Choroid plexus epithelial cell (primary cell): ENCODE measurements around the gene UBE2E3.

ENCODE experiments used
- DNase-seq: peaks from one replicate; pipeline ENCODE4 v3.0.0-alpha.2; 2010; ENCODE audit warnings: low read depth
- H3K4me3 ChIP-seq: 2 replicates; pipeline ENCODE4 v1.5.1; 2011; ENCODE audit warnings: low read depth, mild to moderate bottlenecking, control low read depth, low read length, moderate library complexity
- CTCF ChIP-seq: conservative IDR thresholded peaks from 2 replicates; pipeline ENCODE4 v1.5.1; 2011; ENCODE audit warnings: low read depth, mild to moderate bottlenecking, control low read depth, inconsistent platforms, low read length, moderate library complexity

The UBE2E3 gene

GRCh38 chr2:180959787-180960186 is 20.6 kb upstream of the UBE2E3 start:
- DNase-seq, result no peak
- H3K4me3 ChIP-seq, result no peak overlapping the region
- TF ChIP-seq CTCF, result no peak

- no peak for TF ChIP-seq CTCF
- no peak overlapping the region for H3K4me3 ChIP-seq
- no peak for DNase-seq
Measured at GRCh38 chr2:180960982-180961381, 19.4 kb upstream of the UBE2E3 start.

GRCh38 chr2:180962727-180963314 is 17.6 kb upstream of the UBE2E3 start:
- no peak for DNase-seq
- TF ChIP-seq CTCF, result no peak
- H3K4me3 ChIP-seq, result no peak overlapping the region

GRCh38 chr2:180966378-180966777 is 14.0 kb upstream of the UBE2E3 start:
- DNase-seq, result no peak

GRCh38 chr2:180969124-180969523 is 11.3 kb upstream of the UBE2E3 start:
- DNase-seq, result no peak
- no peak overlapping the region for H3K4me3 ChIP-seq
- TF ChIP-seq CTCF, result no peak

More at GRCh38 chr2:180966378-180966777, 14.0 kb upstream of the UBE2E3 start:
- TF ChIP-seq CTCF, result no peak
- H3K4me3 ChIP-seq, result no peak overlapping the region

- no peak overlapping the region for H3K4me3 ChIP-seq
- no peak for DNase-seq
- no peak for TF ChIP-seq CTCF
Measured at GRCh38 chr2:180970016-180970415, 10.4 kb upstream of the UBE2E3 start.

- no peak for DNase-seq
- H3K4me3 ChIP-seq, result no peak overlapping the region
- TF ChIP-seq CTCF, result no peak
Measured at GRCh38 chr2:180971811-180972210, 8.6 kb upstream of the UBE2E3 start.
